GM12892 (cell line): ENCODE results near the gene RNF224.

Experiments
- POLR2A ChIP-seq: IDR thresholded peaks from 2 replicates; pipeline ENCODE4 v1.6.1; 2011; ENCODE audit warnings: low read depth, low read length, control low read depth
- POLR2AphosphoS5 ChIP-seq: IDR thresholded peaks from 2 replicates; pipeline ENCODE4 v1.6.1; 2011; ENCODE audit warnings: low read depth, low read length, control low read depth
- TAF1 ChIP-seq: IDR thresholded peaks from 2 replicates; pipeline ENCODE4 v1.6.1; 2011; ENCODE audit warnings: low read depth, mild to moderate bottlenecking, control low read depth, low read length, borderline replicate concordance

DNA sequence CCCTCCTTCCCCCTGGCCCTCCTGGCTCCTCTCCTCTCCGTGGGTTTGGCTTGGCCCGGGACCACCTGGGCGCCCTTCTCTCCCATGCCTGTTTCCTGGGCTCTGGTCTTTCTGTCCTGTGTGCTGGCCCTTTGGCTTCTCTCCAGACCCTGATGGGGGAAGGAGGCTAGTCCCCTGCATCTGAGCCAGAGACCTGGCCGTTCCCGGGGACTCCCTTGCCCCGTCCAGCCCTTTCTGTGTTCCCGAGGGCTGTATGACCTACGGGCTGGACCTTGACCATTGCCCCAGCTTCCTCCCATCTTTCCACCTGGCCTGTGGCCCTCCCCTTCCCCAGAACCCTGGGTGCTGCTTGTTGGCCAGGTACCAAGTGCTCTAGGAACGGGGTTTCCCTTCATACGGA is 36.2 kb downstream of the RNF224 start:
- TF ChIP-seq POLR2A: no peak
- no peak for TF ChIP-seq TAF1
- TF ChIP-seq POLR2AphosphoS5: no peak
